Prostate gland (tissue), 2 donors: Measurements from ENCODE around the gene CNST.

Experiments
- POLR2AphosphoS5 ChIP-seq: sonication (generic); formaldehyde crosslinking; IDR thresholded peaks from one replicate; pipeline ENCODE4 v1.6.1; 2017; ENCODE audit warnings: antibody characterized with exemption
- TF ChIP-seq, protein P1 (sequence below), 4 experiments: fragments of 200-600 bp in 2 of 4; fragments of 450-650 bp in 2 of 4; sonication (generic) in 2 of 4; IDR thresholded peaks; 1 replicate in 3 of 4; 2 replicates in 1 of 4; pipeline ENCODE4 v1.5.1; 2016 to 2019; ENCODE audit warnings: antibody characterized with exemption in 4 of 4, mild to moderate bottlenecking in 2 of 4, moderate library complexity in 2 of 4

DNA sequence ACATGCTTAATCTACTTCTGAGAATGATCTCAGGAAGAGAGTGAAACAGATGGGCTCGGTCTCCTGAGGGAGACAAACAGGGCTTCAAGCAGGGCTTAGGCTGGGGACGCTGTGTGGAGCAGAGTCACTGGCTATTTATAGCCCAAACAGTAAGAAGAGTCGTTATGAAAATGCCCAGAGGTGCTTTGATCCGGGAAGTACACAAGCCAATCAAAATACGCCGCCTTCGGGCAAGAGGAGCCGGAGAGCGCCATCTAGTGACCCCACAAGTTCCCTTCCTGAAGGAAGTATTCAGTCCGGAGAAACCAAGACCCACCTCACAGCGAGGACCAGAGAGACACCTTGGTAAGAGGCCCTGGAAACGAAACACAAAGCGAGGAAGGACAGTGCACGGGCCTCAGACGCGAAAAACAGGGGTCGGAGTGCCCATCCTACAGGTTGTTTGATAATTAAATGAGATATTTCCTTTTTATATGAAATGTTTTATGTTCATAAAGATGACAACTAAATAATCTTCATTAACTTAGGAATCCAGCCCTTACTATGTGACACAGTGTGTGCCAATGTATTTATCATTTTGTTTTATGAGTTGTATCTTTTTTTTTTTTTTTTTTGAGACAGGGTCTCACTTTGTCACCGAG is 133.0 kb downstream of the CNST start:
- TF ChIP-seq, protein P1, sequence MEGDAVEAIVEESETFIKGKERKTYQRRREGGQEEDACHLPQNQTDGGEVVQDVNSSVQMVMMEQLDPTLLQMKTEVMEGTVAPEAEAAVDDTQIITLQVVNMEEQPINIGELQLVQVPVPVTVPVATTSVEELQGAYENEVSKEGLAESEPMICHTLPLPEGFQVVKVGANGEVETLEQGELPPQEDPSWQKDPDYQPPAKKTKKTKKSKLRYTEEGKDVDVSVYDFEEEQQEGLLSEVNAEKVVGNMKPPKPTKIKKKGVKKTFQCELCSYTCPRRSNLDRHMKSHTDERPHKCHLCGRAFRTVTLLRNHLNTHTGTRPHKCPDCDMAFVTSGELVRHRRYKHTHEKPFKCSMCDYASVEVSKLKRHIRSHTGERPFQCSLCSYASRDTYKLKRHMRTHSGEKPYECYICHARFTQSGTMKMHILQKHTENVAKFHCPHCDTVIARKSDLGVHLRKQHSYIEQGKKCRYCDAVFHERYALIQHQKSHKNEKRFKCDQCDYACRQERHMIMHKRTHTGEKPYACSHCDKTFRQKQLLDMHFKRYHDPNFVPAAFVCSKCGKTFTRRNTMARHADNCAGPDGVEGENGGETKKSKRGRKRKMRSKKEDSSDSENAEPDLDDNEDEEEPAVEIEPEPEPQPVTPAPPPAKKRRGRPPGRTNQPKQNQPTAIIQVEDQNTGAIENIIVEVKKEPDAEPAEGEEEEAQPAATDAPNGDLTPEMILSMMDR (IDR thresholded peaks at IDR 0.05), result peak; percentile 58 to 81 (median 78)
- TF ChIP-seq POLR2AphosphoS5, result peak; percentile 66
